ENCODE data around the gene SPAG4. TPM values are rescaled to one million over a fixed set of nuclear protein-coding genes. Genes with fewer than 3 reads are reported as not detected.

The SPAG4 gene
- total RNA-seq, 2 experiments from 2014 or later: 2.9 to 3.6 TPM

- Mint-ChIP-seq H3K9me3 (peaks cover 1% of the 10 kb centered on the region), H3K27ac (no peak overlapping the region), H3K27me3 (ENCODE audit: low read depth) (no peaks in the 10 kb centered on the region), H3K4me3 (no peak overlapping the region), H3K36me3 (ENCODE audit: low read depth) (no peaks in the 10 kb centered on the region), H3K4me1 (ENCODE audit: low read depth) (no peaks in the 10 kb centered on the region)
- DNase-seq: no peak
- CTCF ChIA-PET: no interaction called here
- intact Hi-C loops (cut with micrococcal nuclease): no loop called here
Measured at GRCh38 chr20:35586751-35587425, 28.7 kb upstream of the SPAG4 start.

- intact Hi-C loops (cut with micrococcal nuclease): no loop called here
- Mint-ChIP-seq H3K9me3 (no peaks in the 10 kb centered on the region), H3K4me3 (no peak overlapping the region), H3K36me3 (ENCODE audit: low read depth) (no peaks in the 10 kb centered on the region), H3K27ac (no peak overlapping the region), H3K27me3 (ENCODE audit: low read depth) (no peaks in the 10 kb centered on the region), H3K4me1 (ENCODE audit: low read depth) (no peaks in the 10 kb centered on the region)
- no peak for DNase-seq
- CTCF ChIA-PET: interaction anchor here (0.6 kb wide), 1 partner anchor 131 kb away, joined by 3 read pairs; no protein-coding TSS in a partner anchor
Measured at GRCh38 chr20:35587436-35587835, 28.2 kb upstream of the SPAG4 start.

GRCh38 chr20:35588397-35588796 lies 27.2 kb upstream of the SPAG4 start:
- no peak overlapping the region for H3K27ac Mint-ChIP-seq
- H3K27me3 Mint-ChIP-seq (ENCODE audit: low read depth): no peaks in the 10 kb centered on the region
- no peak for DNase-seq
- no peak overlapping the region for H3K4me3 Mint-ChIP-seq
- intact Hi-C loops (cut with micrococcal nuclease): no loop called here
- no peaks in the 10 kb centered on the region for H3K36me3 Mint-ChIP-seq (ENCODE audit: low read depth)
- CTCF ChIA-PET: no interaction called here
- H3K9me3 Mint-ChIP-seq: no peaks in the 10 kb centered on the region
- H3K4me1 Mint-ChIP-seq (ENCODE audit: low read depth): no peaks in the 10 kb centered on the region

- H3K27ac Mint-ChIP-seq: no peak overlapping the region
- intact Hi-C loops (cut with micrococcal nuclease): no loop called here
- H3K9me3 Mint-ChIP-seq: no peaks in the 10 kb centered on the region
- no peak for DNase-seq
- CTCF ChIA-PET: interaction anchor here (0.6 kb wide), 1 partner anchor 899 kb away, joined by 3 read pairs; no protein-coding TSS in a partner anchor
- no peak overlapping the region for H3K4me3 Mint-ChIP-seq
- no peaks in the 10 kb centered on the region for H3K4me1 Mint-ChIP-seq (ENCODE audit: low read depth)
- no peaks in the 10 kb centered on the region for H3K27me3 Mint-ChIP-seq (ENCODE audit: low read depth)
- no peaks in the 10 kb centered on the region for H3K36me3 Mint-ChIP-seq (ENCODE audit: low read depth)
Measured at GRCh38 chr20:35592339-35592974, 23.2 kb upstream of the SPAG4 start.

- no peak overlapping the region for H3K27ac Mint-ChIP-seq
- CTCF ChIA-PET: interaction anchor here (0.5 to 1.5 kb wide), 2 partner anchors 21 to 51 kb away, joined by 3 to 5 read pairs; no protein-coding TSS in a partner anchor
- intact Hi-C loops (cut with micrococcal nuclease): no loop called here
Measured at GRCh38 chr20:35595456-35595855, 20.2 kb upstream of the SPAG4 start.

GRCh38 chr20:35595901-35596300 lies 19.7 kb upstream of the SPAG4 start:
- Mint-ChIP-seq H3K4me1 (ENCODE audit: low read depth) (peaks cover 2% of the 10 kb centered on the region), H3K27me3 (ENCODE audit: low read depth) (peaks cover 4% of the 10 kb centered on the region), H3K9me3 (no peaks in the 10 kb centered on the region), H3K27ac (no peak overlapping the region), H3K36me3 (ENCODE audit: low read depth) (no peaks in the 10 kb centered on the region), H3K4me3 (no peak overlapping the region)
- no peak for DNase-seq
- intact Hi-C loops (cut with micrococcal nuclease): no loop called here
- CTCF ChIA-PET: interaction anchor here (1.5 kb wide), 1 partner anchor 21 kb away, joined by 5 read pairs; no protein-coding TSS in a partner anchor

More at GRCh38 chr20:35595456-35595855, 20.2 kb upstream of the SPAG4 start:
- no peak for DNase-seq
- Mint-ChIP-seq H3K4me3 (no peak overlapping the region), H3K9me3 (no peaks in the 10 kb centered on the region), H3K4me1 (ENCODE audit: low read depth) (no peaks in the 10 kb centered on the region), H3K36me3 (ENCODE audit: low read depth) (no peaks in the 10 kb centered on the region), H3K27me3 (ENCODE audit: low read depth) (no peaks in the 10 kb centered on the region)

GRCh38 chr20:35597186-35597585 lies 18.4 kb upstream of the SPAG4 start:
- no peak overlapping the region for H3K27ac Mint-ChIP-seq
- H3K9me3 Mint-ChIP-seq: no peaks in the 10 kb centered on the region
- H3K36me3 Mint-ChIP-seq (ENCODE audit: low read depth): no peaks in the 10 kb centered on the region
- DNase-seq: no peak
- intact Hi-C loops (cut with micrococcal nuclease): no loop called here
- peaks cover 11% of the 10 kb centered on the region for H3K27me3 Mint-ChIP-seq (ENCODE audit: low read depth)
- H3K4me3 Mint-ChIP-seq: no peak overlapping the region
- CTCF ChIA-PET: interaction anchor here (0.6 to 1.5 kb wide), 2 partner anchors 20 to 170 kb away, joined by 3 to 5 read pairs; no protein-coding TSS in a partner anchor
- peaks cover 7% of the 10 kb centered on the region for H3K4me1 Mint-ChIP-seq (ENCODE audit: low read depth)

- Mint-ChIP-seq H3K27me3 (ENCODE audit: low read depth) (peaks cover 13% of the 10 kb centered on the region), H3K27ac (no peak overlapping the region), H3K9me3 (no peaks in the 10 kb centered on the region), H3K4me3 (no peak overlapping the region), H3K36me3 (ENCODE audit: low read depth) (no peaks in the 10 kb centered on the region), H3K4me1 (ENCODE audit: low read depth) (peaks cover 7% of the 10 kb centered on the region)
- intact Hi-C loops (cut with micrococcal nuclease): no loop called here
- no peak for DNase-seq
- CTCF ChIA-PET: no interaction called here
Measured at GRCh38 chr20:35598476-35598875, 17.2 kb upstream of the SPAG4 start.

- CTCF ChIA-PET: no interaction called here
- intact Hi-C loops (cut with micrococcal nuclease): no loop called here
- no peaks in the 10 kb centered on the region for H3K9me3 Mint-ChIP-seq
- no peaks in the 10 kb centered on the region for H3K36me3 Mint-ChIP-seq (ENCODE audit: low read depth)
- H3K4me1 Mint-ChIP-seq (ENCODE audit: low read depth): peaks cover 7% of the 10 kb centered on the region
- no peak overlapping the region for H3K27ac Mint-ChIP-seq
- no peak overlapping the region for H3K4me3 Mint-ChIP-seq
- H3K27me3 Mint-ChIP-seq (ENCODE audit: low read depth): peaks cover 13% of the 10 kb centered on the region
- no peak for DNase-seq
Measured at GRCh38 chr20:35598899-35599775, 16.5 kb upstream of the SPAG4 start.

GRCh38 chr20:35599776-35600120 lies 15.9 kb upstream of the SPAG4 start:
- no peaks in the 10 kb centered on the region for H3K9me3 Mint-ChIP-seq
- DNase-seq: no peak
- H3K27me3 Mint-ChIP-seq (ENCODE audit: low read depth): peaks cover 13% of the 10 kb centered on the region
- no peaks in the 10 kb centered on the region for H3K36me3 Mint-ChIP-seq (ENCODE audit: low read depth)
- H3K4me3 Mint-ChIP-seq: no peak overlapping the region
- H3K4me1 Mint-ChIP-seq (ENCODE audit: low read depth): peaks cover 7% of the 10 kb centered on the region
- H3K27ac Mint-ChIP-seq: no peak overlapping the region
- CTCF ChIA-PET: interaction anchor here (1.8 kb wide), 1 partner anchor 17 kb away, joined by 5 read pairs; no protein-coding TSS in a partner anchor
- intact Hi-C loops (cut with micrococcal nuclease): loop anchor here (5.0 kb wide), 2 partner anchors 143 to 353 kb away; partner anchors contain the start of genes RBM39 and SCAND1

GRCh38 chr20:35600176-35600992 lies 15.2 kb upstream of the SPAG4 start:
- peaks cover 13% of the 10 kb centered on the region for H3K27me3 Mint-ChIP-seq (ENCODE audit: low read depth)
- H3K4me1 Mint-ChIP-seq (ENCODE audit: low read depth): peaks cover 7% of the 10 kb centered on the region
- no peak overlapping the region for H3K27ac Mint-ChIP-seq
- no peaks in the 10 kb centered on the region for H3K36me3 Mint-ChIP-seq (ENCODE audit: low read depth)
- CTCF ChIA-PET: interaction anchor here (0.5 to 1.8 kb wide), 11 partner anchors 9 to 393 kb away, joined by 3 to 9 read pairs (median 4); partner anchors contain the start of genes NFS1, ROMO1 and SCAND1
- no peak for DNase-seq
- no peaks in the 10 kb centered on the region for H3K9me3 Mint-ChIP-seq
- intact Hi-C loops (cut with micrococcal nuclease): loop anchor here (5.0 kb wide), 2 partner anchors 142 to 352 kb away; partner anchors contain the start of genes RBM39 and SCAND1
- peak overlapping the region; percentile 64 for H3K4me3 Mint-ChIP-seq
